NT2/D1 (cell line): ENCODE measurements around the gene SMCHD1.

ENCODE experiments used
- SUZ12 ChIP-seq: IDR thresholded peaks from 2 replicates; pipeline ENCODE4 v1.6.1; 2011; ENCODE audit not compliant: insufficient read length, insufficient read depth; ENCODE audit errors: extremely low read depth
- YY1 ChIP-seq: IDR thresholded peaks from 2 replicates; pipeline ENCODE4 v1.6.1; 2011; ENCODE audit not compliant: insufficient read length, insufficient read depth

DNA sequence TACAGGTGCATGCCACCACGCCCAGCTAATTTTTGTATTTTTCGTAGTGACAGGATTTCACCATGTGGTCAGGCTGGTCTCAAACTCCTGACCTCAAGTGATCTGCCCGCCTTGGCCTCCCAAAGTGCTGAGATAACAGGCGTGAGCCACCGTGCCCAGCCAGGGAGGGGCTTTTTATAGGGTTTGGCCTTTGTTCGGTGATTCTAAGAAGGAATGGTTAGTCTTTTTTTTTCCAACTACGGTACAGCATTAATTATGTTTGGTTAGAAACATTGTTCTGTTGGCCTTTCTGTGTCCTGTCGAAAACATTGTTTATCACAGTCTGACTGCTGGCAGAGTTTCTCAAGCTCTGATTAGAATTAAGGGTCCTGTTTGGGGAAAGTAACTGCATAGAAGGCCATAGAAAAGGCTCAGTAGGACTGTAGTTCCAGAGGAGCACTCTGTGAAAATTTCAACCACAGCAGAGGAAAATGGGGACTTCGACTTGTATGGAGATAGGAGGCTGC lies 19.3 kb upstream of the SMCHD1 start:
- TF ChIP-seq SUZ12 (no peak), YY1 (no peak)
